Naive B cell (primary cell): ENCODE data around the gene ETV6. TPM values are rescaled to one million over a fixed set of nuclear protein-coding genes. Genes with fewer than 3 reads are reported as not detected.
"Not testable (repeated sequence)": the region's sequence is repeated elsewhere in the genome, so short reads cannot be mapped to it uniquely, and the experiment has no call there.

Experiments used
- ATAC-seq, 2 donors: fragments of 150-1000 bp; cut with Tn5 transposase; 2 replicates each; pipeline ENCODE4 v1.10.0; 2021; ENCODE audit warnings: low read depth in 2 of 2, mild to moderate bottlenecking in 2 of 2, moderate library complexity in 2 of 2
- DNase-seq: peaks from one replicate; pipeline ENCODE4 v3.0.0; 2022
- H3K27ac Mint-ChIP-seq, 6 donors: one replicate each; pipeline ENCODE4 v1.8.0; 2020 to 2022; ENCODE audit warnings: mild to moderate bottlenecking in 6 of 6, mixed read lengths in 6 of 6, moderate library complexity in 5 of 6, inconsistent platforms in 2 of 6
- H3K27me3 Mint-ChIP-seq, 3 donors: one replicate each; pipeline ENCODE4 v1.8.0; 2021 to 2022; ENCODE audit warnings: mixed read lengths in 3 of 3, mild to moderate bottlenecking in 1 of 3
- H3K36me3 Mint-ChIP-seq, 2 donors: one replicate each; pipeline ENCODE4 v1.8.0; 2020 to 2022; ENCODE audit warnings: mixed read lengths in 2 of 2, inconsistent platforms in 1 of 2, mild to moderate bottlenecking in 1 of 2
- H3K4me1 Mint-ChIP-seq, 3 donors: one replicate each; pipeline ENCODE4 v1.8.0; 2020 to 2022; ENCODE audit warnings: mixed read lengths in 3 of 3, inconsistent platforms in 1 of 3, mild to moderate bottlenecking in 1 of 3, moderate library complexity in 1 of 3
- H3K4me3 Mint-ChIP-seq, 8 donors: one replicate each; pipeline ENCODE4 v1.8.0; 2020 to 2022; ENCODE audit warnings: mild to moderate bottlenecking in 8 of 8, mixed read lengths in 8 of 8, moderate library complexity in 8 of 8, inconsistent platforms in 2 of 8
- H3K9me3 Mint-ChIP-seq, 7 donors: one replicate each; pipeline ENCODE4 v1.8.0; 2020 to 2022; ENCODE audit warnings: mixed read lengths in 7 of 7, mild to moderate bottlenecking in 5 of 7, inconsistent platforms in 2 of 7, moderate library complexity in 1 of 7
- polyA plus RNA-seq, 6 donors: library from polyadenylated mRNA; unstranded; fragments of 300-500 nt; fragmentation: Illumina TruSeq; gene quantifications; one replicate each; pipeline ENCODE4 v1.2.3, GENCODE V29; 2021; ENCODE audit warnings: low read depth in 6 of 6

The ETV6 gene
- 1 to 10 TPM; 3.7 to 9.6 (median 6.6) TPM for polyA plus RNA-seq

GRCh38 chr12:11649413-11650285, at the start of gene ETV6:
TSS of gene ETV6 (plus strand) at chr12:11649674. CDS start at chr12:11650128, 454 bp downstream.
- Mint-ChIP-seq H3K9me3 (no peaks in the 10 kb centered on the region), H3K4me1 (peaks cover 40 to 47% (median 42%) of the 10 kb centered on the region in 3 donors), H3K27ac (peak within 1 kb of the TSS; percentile 97 to 99 (median 99)), H3K4me3 (peak within 1 kb of the TSS; percentile 89 to 99 (median 98)), H3K36me3 (peaks cover 0 to 11% of the 10 kb centered on the region in 2 donors), H3K27me3 (no peaks in the 10 kb centered on the region)
- ATAC-seq (peak; percentile 61 to 67), DNase-seq (peak; percentile 75)

DNA sequence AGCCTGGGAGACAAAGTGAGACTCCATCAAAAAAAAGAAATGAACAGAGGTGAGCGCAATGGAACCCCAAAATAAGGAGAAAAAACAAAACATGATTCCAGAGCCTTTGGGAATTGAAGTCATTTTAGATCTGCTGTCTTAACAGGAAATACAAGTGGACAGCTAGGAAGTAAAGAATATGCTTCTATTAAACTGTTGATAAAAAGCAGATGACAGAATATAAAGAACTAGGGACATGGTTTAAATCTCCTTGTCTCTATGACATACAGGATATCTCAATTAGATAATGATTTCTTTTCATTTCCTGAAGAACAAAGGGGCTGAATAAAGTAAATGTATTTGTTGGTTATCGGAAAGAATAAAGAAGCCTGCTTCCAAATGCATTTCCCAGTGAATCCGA, 49.3 kb upstream of the ETV6 start:
- no peaks in the 10 kb centered on the region for H3K36me3 Mint-ChIP-seq
- ATAC-seq (no peak), DNase-seq (no peak)
- no peaks in the 10 kb centered on the region for H3K9me3 Mint-ChIP-seq
- peaks cover 0 to 8% (median 4%) of the 10 kb centered on the region in 3 donors for H3K27me3 Mint-ChIP-seq
- peaks cover 2 to 4% (median 4%) of the 10 kb centered on the region in 3 donors for H3K4me1 Mint-ChIP-seq
- no peak overlapping the region for H3K4me3 Mint-ChIP-seq
- H3K27ac Mint-ChIP-seq: no peak overlapping the region

DNA sequence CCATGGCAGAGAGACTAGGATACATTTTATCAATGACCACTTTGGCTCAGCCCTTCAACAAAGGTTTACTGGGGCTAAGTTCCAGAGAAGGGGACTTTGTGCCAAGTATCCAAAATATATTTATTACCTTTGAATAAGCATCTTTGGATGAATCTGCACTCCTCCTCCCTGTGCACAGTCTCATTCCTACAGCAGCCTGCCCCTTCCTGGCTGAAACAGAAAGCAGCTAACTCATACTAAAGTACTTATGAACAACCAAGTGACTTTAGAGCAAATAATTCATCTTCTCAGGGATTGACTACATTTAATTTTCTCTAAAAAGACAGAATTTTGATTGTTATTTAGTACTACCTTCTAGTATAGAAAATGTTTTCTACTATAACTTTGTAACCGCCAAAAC, 47.8 kb upstream of the ETV6 start:
- no peak for ATAC-seq
- H3K9me3 Mint-ChIP-seq: no peaks in the 10 kb centered on the region
- H3K27ac Mint-ChIP-seq: peak overlapping the region in 1 of 6 donors; percentile 19
- no peak overlapping the region for H3K4me3 Mint-ChIP-seq
- H3K27me3 Mint-ChIP-seq: peaks cover 0 to 8% (median 4%) of the 10 kb centered on the region in 3 donors
- no peaks in the 10 kb centered on the region for H3K36me3 Mint-ChIP-seq
- H3K4me1 Mint-ChIP-seq: peaks cover 0 to 4% (median 0%) of the 10 kb centered on the region in 3 donors
- DNase-seq: no peak

DNA sequence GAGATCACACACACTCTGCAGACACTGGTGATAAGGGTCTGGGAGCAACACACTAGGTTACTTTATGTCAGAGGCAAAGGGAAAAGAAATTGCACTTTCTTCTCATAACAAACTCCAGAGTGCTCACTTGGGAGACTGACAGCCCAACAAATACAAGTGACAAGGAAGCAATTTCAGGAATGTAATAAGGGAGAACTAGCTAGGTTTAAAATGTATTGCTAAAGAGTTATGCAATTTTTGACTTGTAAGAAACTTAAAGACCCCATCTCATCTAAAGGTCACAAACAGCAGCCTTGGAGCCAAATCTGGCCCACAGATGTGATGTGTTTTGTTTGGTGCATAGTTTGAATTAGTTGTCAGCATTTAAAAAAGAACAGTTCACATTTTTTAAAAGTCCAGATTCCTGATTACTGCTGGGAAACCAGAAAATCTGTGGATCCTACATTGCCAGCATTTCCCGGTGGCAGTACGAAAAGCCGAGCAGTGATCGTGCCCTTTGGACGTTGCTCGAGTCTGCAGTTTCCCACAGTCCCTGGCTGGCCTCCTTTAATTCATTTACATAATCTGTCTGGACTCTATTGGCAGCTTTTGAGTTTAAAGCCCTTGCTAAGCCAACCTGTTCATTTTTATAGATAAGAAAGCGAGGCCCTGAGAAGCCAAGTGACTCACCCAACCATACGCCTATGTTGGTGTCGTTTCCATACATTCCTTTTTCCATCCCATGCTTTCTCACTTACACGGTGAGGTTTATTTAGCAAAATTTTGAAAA, 42.0 kb upstream of the ETV6 start:
- ATAC-seq: no peak

GRCh38 chr12:11609045-11609444, 40.4 kb upstream of the ETV6 start:
- no peak overlapping the region for H3K4me3 Mint-ChIP-seq
- peaks cover 0 to 5% (median 5%) of the 10 kb centered on the region in 3 donors for H3K27me3 Mint-ChIP-seq
- DNase-seq (no peak), ATAC-seq (no peak)
- H3K4me1 Mint-ChIP-seq: no peaks in the 10 kb centered on the region
- no peak overlapping the region for H3K27ac Mint-ChIP-seq
- no peaks in the 10 kb centered on the region for H3K9me3 Mint-ChIP-seq
- no peaks in the 10 kb centered on the region for H3K36me3 Mint-ChIP-seq

More for the DNA sequence above, 42.0 kb upstream of the ETV6 start:
- Mint-ChIP-seq H3K9me3 (no peaks in the 10 kb centered on the region), H3K27ac (no peak overlapping the region), H3K4me1 (no peaks in the 10 kb centered on the region), H3K36me3 (no peaks in the 10 kb centered on the region), H3K27me3 (no peaks in the 10 kb centered on the region), H3K4me3 (no peak overlapping the region)
- DNase-seq: no peak

GRCh38 chr12:11615481-11615880, 34.0 kb upstream of the ETV6 start:
- Mint-ChIP-seq H3K27me3 (peaks cover 0 to 9% (median 5%) of the 10 kb centered on the region in 3 donors), H3K36me3 (no peaks in the 10 kb centered on the region), H3K4me3 (no peak overlapping the region), H3K4me1 (no peaks in the 10 kb centered on the region), H3K9me3 (no peaks in the 10 kb centered on the region), H3K27ac (no peak overlapping the region)
- ATAC-seq (no peak), DNase-seq (no peak)

GRCh38 chr12:11618046-11618445, 31.4 kb upstream of the ETV6 start:
- no peaks in the 10 kb centered on the region for H3K4me1 Mint-ChIP-seq

DNA sequence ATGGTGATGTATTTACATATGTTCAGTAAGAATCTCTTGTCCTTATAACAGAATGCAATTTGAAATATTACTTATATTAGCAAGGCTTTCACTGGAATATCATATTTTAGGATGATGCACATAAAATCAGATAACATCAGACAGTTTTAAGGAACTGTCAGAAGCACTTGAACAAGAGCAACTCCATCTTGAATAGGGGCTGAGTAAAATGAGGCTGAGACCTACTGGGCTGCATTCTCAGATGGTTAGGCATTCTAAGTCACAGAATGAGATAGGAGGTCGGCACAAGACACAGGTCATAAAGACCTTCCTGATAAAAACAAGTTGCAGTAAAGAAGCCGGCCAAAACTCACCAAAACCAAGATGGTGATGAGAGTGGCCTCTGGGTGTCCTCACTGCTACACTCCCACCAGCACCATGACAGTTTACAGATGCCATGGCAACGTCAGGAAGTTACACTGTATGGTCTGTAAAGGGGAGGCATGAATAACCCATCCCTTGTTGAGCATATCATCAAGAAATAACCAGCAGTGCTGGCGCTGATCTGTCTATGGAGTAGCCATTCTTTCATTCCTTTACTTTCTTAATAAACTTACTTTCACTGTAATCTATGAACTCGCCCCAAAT, 27.6 kb upstream of the ETV6 start:
- peaks cover 0 to 2% (median 0%) of the 10 kb centered on the region in 7 donors for H3K9me3 Mint-ChIP-seq
- H3K36me3 Mint-ChIP-seq: no peaks in the 10 kb centered on the region
- H3K27me3 Mint-ChIP-seq: no peaks in the 10 kb centered on the region
- H3K4me3 Mint-ChIP-seq: no peak overlapping the region
- peaks cover 0 to 5% (median 0%) of the 10 kb centered on the region in 3 donors for H3K4me1 Mint-ChIP-seq
- ATAC-seq (peak; percentile 54 to 55), DNase-seq (peak; percentile 24)
- peak overlapping the region in 2 of 6 donors; percentile 82 to 86 for H3K27ac Mint-ChIP-seq

More at GRCh38 chr12:11618046-11618445, 31.4 kb upstream of the ETV6 start:
- Mint-ChIP-seq H3K27me3 (peaks cover 0 to 9% (median 5%) of the 10 kb centered on the region in 3 donors), H3K36me3 (no peaks in the 10 kb centered on the region), H3K27ac (no peak overlapping the region), H3K9me3 (no peaks in the 10 kb centered on the region), H3K4me3 (no peak overlapping the region)
- no peak for ATAC-seq
- DNase-seq: no peak

- Mint-ChIP-seq H3K4me1 (peaks cover 0 to 5% (median 0%) of the 10 kb centered on the region in 3 donors), H3K4me3 (no peak overlapping the region)
- ATAC-seq: no peak
Measured at GRCh38 chr12:11622876-11623281, 26.6 kb upstream of the ETV6 start.

DNA sequence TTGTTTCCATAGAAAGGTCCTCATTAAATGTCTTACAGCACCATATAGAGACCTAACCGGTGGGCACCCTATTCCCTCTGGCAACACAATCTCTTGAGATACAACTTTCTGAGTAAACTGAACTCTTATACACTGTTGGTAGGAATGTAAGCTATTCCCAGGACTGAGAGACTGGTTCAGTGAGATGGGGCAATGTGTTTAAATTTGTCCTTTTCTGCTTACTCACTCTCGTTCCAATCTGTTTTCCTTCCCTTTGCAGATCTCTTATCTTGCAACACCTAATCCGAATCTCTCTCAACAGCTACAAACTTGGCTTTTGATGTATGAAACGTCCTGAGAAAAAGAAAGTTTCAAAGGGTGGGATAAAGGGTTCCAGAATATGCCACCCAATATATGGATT, 26.1 kb upstream of the ETV6 start:
- Mint-ChIP-seq H3K36me3 (no peaks in the 10 kb centered on the region), H3K27me3 (no peaks in the 10 kb centered on the region), H3K9me3 (peaks cover 0 to 2% (median 0%) of the 10 kb centered on the region in 7 donors), H3K27ac (peak overlapping the region in 3 of 6 donors; percentile 12 to 43 (median 25)), H3K4me1 (peaks cover 0 to 5% (median 0%) of the 10 kb centered on the region in 3 donors), H3K4me3 (no peak overlapping the region)
- DNase-seq (no peak), ATAC-seq (no peak)

More at GRCh38 chr12:11622876-11623281, 26.6 kb upstream of the ETV6 start:
- no peaks in the 10 kb centered on the region for H3K36me3 Mint-ChIP-seq
- peak overlapping the region in 1 of 6 donors; percentile 43 for H3K27ac Mint-ChIP-seq
- H3K27me3 Mint-ChIP-seq: no peaks in the 10 kb centered on the region
- no peak for DNase-seq
- peaks cover 0 to 2% (median 0%) of the 10 kb centered on the region in 7 donors for H3K9me3 Mint-ChIP-seq

DNA sequence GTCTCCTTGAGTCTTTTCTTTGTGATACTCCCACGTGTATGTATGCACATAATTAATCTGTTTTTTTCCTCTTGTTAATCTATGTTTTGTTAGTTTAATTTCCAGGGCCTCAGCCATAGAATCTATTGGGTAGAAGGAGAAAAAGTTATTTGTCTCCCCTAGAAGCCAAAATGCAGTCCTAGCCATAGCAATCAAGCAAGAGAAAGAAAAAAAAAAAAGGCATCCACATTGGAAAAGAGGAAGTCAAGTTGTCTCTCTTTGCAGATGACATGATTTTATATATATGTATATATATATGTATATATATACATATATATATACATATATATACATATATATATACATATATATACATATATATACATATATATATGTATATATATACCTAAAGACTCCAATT, 25.4 kb upstream of the ETV6 start:
- Mint-ChIP-seq H3K27ac (no peak overlapping the region), H3K27me3 (no peaks in the 10 kb centered on the region), H3K9me3 (peaks cover 0 to 2% (median 0%) of the 10 kb centered on the region in 7 donors), H3K4me1 (peaks cover 0 to 5% (median 0%) of the 10 kb centered on the region in 3 donors), H3K4me3 (no peak overlapping the region), H3K36me3 (no peaks in the 10 kb centered on the region)
- ATAC-seq: no peak
- no peak for DNase-seq

DNA sequence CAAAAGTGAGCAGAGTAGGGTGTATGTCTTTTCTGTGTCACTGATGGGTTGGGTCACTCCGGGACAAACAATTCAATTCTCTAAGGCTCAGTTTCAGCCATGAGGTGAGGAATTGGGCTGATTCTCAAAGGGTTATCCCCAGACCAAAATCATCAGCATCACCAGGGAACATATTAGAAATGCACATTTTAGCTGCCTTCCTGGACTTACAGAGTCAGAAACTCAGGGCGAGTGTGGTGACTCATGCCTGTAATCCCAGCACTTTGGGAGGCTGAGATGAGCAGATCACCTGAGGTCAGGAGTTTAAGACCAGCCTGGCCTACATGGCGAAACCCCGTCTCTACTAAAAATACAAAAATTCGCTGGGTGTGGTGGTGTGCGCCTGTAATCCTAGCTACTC, 21.8 kb upstream of the ETV6 start:
- not testable (repeated sequence) for H3K4me3 Mint-ChIP-seq, DNase-seq, H3K27ac Mint-ChIP-seq, ATAC-seq, H3K9me3 Mint-ChIP-seq, H3K4me1 Mint-ChIP-seq, H3K36me3 Mint-ChIP-seq, H3K27me3 Mint-ChIP-seq

DNA sequence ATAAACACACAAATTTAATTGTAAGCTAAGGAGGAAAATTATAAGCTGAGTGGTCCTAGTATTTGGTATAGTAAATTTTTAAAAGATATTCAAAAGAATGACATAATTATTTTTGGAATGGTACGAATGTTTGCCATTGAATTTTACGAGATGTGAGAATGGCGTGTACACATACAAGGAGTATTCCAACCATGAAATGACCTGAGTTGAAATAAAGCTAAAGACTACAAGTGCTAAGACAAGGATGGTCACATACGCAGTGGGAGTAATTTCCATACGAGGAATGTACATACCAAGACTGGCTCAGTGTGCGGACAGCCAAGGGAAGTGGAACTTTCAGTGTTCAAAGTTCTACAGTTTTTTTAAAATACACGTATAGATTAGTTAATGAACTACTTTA, 21.1 kb upstream of the ETV6 start:
- no peak for ATAC-seq

More for the DNA sequence above, 21.1 kb upstream of the ETV6 start:
- Mint-ChIP-seq H3K27me3 (no peaks in the 10 kb centered on the region), H3K36me3 (no peaks in the 10 kb centered on the region), H3K4me3 (no peak overlapping the region), H3K9me3 (peaks cover 0 to 2% (median 0%) of the 10 kb centered on the region in 7 donors), H3K27ac (no peak overlapping the region), H3K4me1 (peaks cover 4 to 5% (median 4%) of the 10 kb centered on the region in 3 donors)
- no peak for DNase-seq
